Neural progenitor cell (in vitro differentiated cells): Measurements from ENCODE around the gene LILRB3. TPM values are rescaled to one million over a fixed set of nuclear protein-coding genes. Genes with fewer than 3 reads are reported as not detected.

Source experiments
- DNase-seq: peaks from one replicate; pipeline ENCODE4 v3.0.0-alpha.2; 2016; ENCODE audit warnings: low spot score
- H2AFZ ChIP-seq: fragments of 200-600 bp; sonication (generic); replicated peaks from 2 replicates; pipeline ENCODE4 v1.6.1; 2016; ENCODE audit warnings: antibody characterized with exemption
- H3F3A ChIP-seq: fragments of 200-600 bp; sonication (generic); 2 replicates; pipeline ENCODE4 v1.6.1; 2016; ENCODE audit warnings: antibody characterized with exemption, low read depth
- H3K27ac ChIP-seq: fragments of 200-600 bp; sonication (generic); 2 replicates; pipeline ENCODE4 v1.5.1; 2016; ENCODE audit warnings: mild to moderate bottlenecking
- H3K27me3 ChIP-seq: fragments of 200-600 bp; sonication (generic); 2 replicates; pipeline ENCODE4 v1.6.1; 2016; ENCODE audit warnings: mild to moderate bottlenecking, moderate library complexity
- H3K36me3 ChIP-seq: fragments of 200-600 bp; sonication (generic); 2 replicates; pipeline ENCODE4 v1.5.1; 2016
- H3K4me1 ChIP-seq: fragments of 200-600 bp; sonication (generic); 2 replicates; pipeline ENCODE4 v1.6.1; 2016; ENCODE audit warnings: mixed run types
- H3K4me2 ChIP-seq: fragments of 200-600 bp; sonication (generic); 2 replicates; pipeline ENCODE4 v1.6.1; 2016
- H3K4me3 ChIP-seq: fragments of 200-600 bp; sonication (generic); 2 replicates; pipeline ENCODE4 v1.5.1; 2016
- H3K79me2 ChIP-seq: fragments of 200-600 bp; sonication (generic); 2 replicates; pipeline ENCODE4 v1.6.1; 2016; ENCODE audit warnings: low read depth
- H3K9ac ChIP-seq: fragments of 200-600 bp; sonication (generic); 2 replicates; pipeline ENCODE4 v1.6.1; 2016
- H3K9me3 ChIP-seq: fragments of 200-600 bp; sonication (generic); 2 replicates; pipeline ENCODE4 v1.5.1; 2016; ENCODE audit warnings: low read depth
- H4K20me1 ChIP-seq: fragments of 200-600 bp; sonication (generic); 2 replicates; pipeline ENCODE4 v1.6.1; 2016; ENCODE audit warnings: low read depth
- H3K27ac Mint-ChIP-seq: 3 replicates; pipeline ENCODE4 v1.8.0; 2021; ENCODE audit warnings: mixed read lengths
- H3K27me3 Mint-ChIP-seq: 2 replicates; pipeline ENCODE4 v1.8.0; 2022; ENCODE audit warnings: low read depth, mild to moderate bottlenecking, inconsistent platforms, moderate library complexity, mixed read lengths; ENCODE audit not compliant: insufficient read depth
- H3K36me3 Mint-ChIP-seq: 3 replicates; pipeline ENCODE4 v1.8.0; 2021; ENCODE audit warnings: mixed read lengths
- H3K4me1 Mint-ChIP-seq: 3 replicates; pipeline ENCODE4 v1.8.0; 2021; ENCODE audit warnings: mixed read lengths
- H3K4me3 Mint-ChIP-seq: 3 replicates; pipeline ENCODE4 v1.8.0; 2021; ENCODE audit warnings: mild to moderate bottlenecking, moderate library complexity, mixed read lengths
- H3K9me3 Mint-ChIP-seq: 3 replicates; pipeline ENCODE4 v1.8.0; 2020; ENCODE audit warnings: mixed read lengths
- EZH2 ChIP-seq: fragments of 200-600 bp; sonication (generic); IDR thresholded peaks from 2 replicates; pipeline ENCODE4 v1.6.1; 2017; ENCODE audit warnings: antibody characterized with exemption, mild to moderate bottlenecking, moderate library complexity
- EZH2phosphoT487 ChIP-seq: fragments of 200-600 bp; sonication (generic); IDR thresholded peaks from 2 replicates; pipeline ENCODE4 v1.6.1; 2017; ENCODE audit warnings: antibody characterized with exemption
- total RNA-seq: library from RNA; depleted of rRNA; stranded (reverse); fragments of >200 nt; gene quantifications from 2 replicates; pipeline ENCODE4 v1.2.3, GENCODE V29; 2015; ENCODE audit warnings: low replicate concordance
- TF ChIP-seq, protein P1 (sequence below): fragments of 200-600 bp; sonication (generic); IDR thresholded peaks from 2 replicates; pipeline ENCODE4 v1.5.1; 2017; ENCODE audit warnings: antibody characterized with exemption, mild to moderate bottlenecking

Gene LILRB3
- total RNA-seq, 1 donor from 2014 or later = not detected

DNA sequence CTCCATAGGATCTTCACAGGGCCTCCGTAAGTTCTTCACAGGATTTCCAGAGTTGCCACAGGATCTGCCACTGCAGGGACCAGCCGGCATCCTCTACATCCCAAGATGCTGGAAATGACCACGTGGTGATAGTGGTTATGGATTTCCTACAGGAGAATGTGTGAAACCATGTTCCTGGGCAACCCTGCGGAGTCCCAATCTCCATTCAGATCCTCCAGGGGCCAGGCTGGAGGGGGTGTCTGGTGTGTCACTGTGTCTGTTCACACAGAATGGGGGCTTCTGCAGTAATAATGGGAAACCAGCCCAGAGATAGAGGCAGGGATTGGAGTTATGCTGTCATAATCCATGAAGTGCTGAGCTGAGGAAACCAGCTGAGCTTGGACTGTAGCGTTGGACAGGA is 11.1 kb upstream of the LILRB3 start:
- H3K27me3 ChIP-seq = peaks cover 79% of the 10 kb centered on the region
- no peak overlapping the region for H3K27ac ChIP-seq
- Mint-ChIP-seq H3K36me3 (no peaks in the 10 kb centered on the region), H3K4me3 (no peak overlapping the region), H3K9me3 (peaks cover 17% of the 10 kb centered on the region), H3K27ac (no peak overlapping the region), H3K27me3 (peaks cover 7% of the 10 kb centered on the region), H3K4me1 (no peaks in the 10 kb centered on the region)
- H3K4me2 ChIP-seq = no peak overlapping the region
- no peaks in the 10 kb centered on the region for H3K79me2 ChIP-seq
- H3F3A ChIP-seq = no peaks in the 10 kb centered on the region
- H3K4me3 ChIP-seq = no peak overlapping the region
- no peak overlapping the region for H2AFZ ChIP-seq
- no peaks in the 10 kb centered on the region for H3K9me3 ChIP-seq
- DNase-seq = no peak
- H3K36me3 ChIP-seq = no peaks in the 10 kb centered on the region
- no peak overlapping the region for H3K9ac ChIP-seq
- H4K20me1 ChIP-seq = no peaks in the 10 kb centered on the region
- TF ChIP-seq EZH2phosphoT487 (no peak), EZH2 (no peak)
- TF ChIP-seq, protein P1, sequence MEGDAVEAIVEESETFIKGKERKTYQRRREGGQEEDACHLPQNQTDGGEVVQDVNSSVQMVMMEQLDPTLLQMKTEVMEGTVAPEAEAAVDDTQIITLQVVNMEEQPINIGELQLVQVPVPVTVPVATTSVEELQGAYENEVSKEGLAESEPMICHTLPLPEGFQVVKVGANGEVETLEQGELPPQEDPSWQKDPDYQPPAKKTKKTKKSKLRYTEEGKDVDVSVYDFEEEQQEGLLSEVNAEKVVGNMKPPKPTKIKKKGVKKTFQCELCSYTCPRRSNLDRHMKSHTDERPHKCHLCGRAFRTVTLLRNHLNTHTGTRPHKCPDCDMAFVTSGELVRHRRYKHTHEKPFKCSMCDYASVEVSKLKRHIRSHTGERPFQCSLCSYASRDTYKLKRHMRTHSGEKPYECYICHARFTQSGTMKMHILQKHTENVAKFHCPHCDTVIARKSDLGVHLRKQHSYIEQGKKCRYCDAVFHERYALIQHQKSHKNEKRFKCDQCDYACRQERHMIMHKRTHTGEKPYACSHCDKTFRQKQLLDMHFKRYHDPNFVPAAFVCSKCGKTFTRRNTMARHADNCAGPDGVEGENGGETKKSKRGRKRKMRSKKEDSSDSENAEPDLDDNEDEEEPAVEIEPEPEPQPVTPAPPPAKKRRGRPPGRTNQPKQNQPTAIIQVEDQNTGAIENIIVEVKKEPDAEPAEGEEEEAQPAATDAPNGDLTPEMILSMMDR = no peak
- H3K4me1 ChIP-seq = no peaks in the 10 kb centered on the region

DNA sequence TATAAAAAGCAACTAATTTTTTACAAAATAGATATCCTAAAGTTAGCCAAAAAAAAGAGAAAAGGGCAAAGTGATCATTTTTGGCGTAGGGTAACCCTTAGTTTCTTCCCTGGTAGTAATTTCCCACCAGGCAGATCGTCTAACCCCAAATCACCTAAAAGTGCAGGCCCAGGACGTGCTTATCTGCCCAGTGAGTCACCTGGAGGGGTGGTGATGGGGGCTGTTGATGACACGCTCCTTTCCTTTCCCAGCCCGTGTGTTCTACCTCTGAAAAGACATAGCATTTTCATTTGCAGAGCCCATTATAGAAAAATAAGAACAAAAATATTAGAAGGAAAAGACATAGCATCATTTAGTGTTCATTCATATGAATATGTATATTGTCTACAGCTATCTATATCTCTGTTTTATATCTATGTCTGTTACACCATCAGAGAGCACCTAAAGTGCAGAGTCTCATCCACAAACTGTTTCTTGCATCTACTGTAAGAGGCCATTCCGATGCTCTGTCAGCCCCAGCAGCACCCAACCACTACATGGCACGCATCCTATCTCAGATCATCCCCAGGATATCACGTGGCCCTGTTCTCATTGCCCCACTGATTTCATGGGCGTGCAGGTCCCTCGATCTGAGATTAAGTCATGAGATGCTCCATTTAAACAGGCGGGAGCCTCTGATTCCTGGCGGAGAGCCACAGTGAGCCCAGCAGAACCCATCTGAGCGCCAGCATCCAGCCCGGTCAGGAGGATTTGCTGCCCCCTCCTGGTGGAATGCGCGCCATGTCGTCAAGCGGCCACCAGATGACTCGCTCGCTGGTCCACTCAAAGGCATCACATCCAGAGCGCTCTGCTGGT is 8.5 kb upstream of the LILRB3 start:
- Histone ChIP-seq H3K4me1 (no peaks in the 10 kb centered on the region), H3K9me3 (no peaks in the 10 kb centered on the region), H3K4me2 (no peak overlapping the region), H3K27ac (no peak overlapping the region), H3F3A (no peaks in the 10 kb centered on the region), H3K36me3 (no peaks in the 10 kb centered on the region), H3K79me2 (no peaks in the 10 kb centered on the region), H4K20me1 (no peaks in the 10 kb centered on the region), H3K4me3 (no peak overlapping the region), H3K9ac (no peak overlapping the region), H2AFZ (peak overlapping the region; percentile 81), H3K27me3 (peaks cover 64% of the 10 kb centered on the region)
- H3K4me3 Mint-ChIP-seq = no peak overlapping the region
- peak; percentile 90 for DNase-seq
- H3K4me1 Mint-ChIP-seq = no peaks in the 10 kb centered on the region
- peaks cover 3% of the 10 kb centered on the region for H3K27me3 Mint-ChIP-seq
- no peaks in the 10 kb centered on the region for H3K36me3 Mint-ChIP-seq
- peaks cover 20% of the 10 kb centered on the region for H3K9me3 Mint-ChIP-seq
- H3K27ac Mint-ChIP-seq = peak overlapping the region; percentile 23
- no peak for TF ChIP-seq EZH2phosphoT487
- TF ChIP-seq, protein P1 = peak; percentile 98

DNA sequence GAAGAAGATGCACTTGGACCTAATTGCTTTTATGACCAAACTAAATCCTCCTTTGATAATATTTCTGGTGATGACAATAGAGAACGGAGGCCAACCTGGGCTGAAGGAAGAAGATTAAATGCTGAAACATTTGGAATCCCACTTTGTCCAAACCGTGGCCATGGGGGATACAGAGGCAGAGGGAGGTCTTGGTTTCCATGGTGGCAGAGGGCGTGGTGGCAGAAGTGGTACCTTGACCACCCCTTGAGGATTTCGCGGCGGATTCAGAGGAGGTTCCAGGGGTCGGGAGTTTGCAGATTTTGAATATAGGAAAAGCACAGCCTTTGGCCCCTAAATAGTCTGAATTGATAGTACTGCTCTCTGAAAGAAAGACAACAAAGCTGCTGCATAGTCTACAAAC is 7.2 kb upstream of the LILRB3 start:
- no peak overlapping the region for H3K27ac ChIP-seq
- no peak overlapping the region for H2AFZ ChIP-seq
- no peak overlapping the region for H3K9ac ChIP-seq
- H3F3A ChIP-seq = no peaks in the 10 kb centered on the region
- peaks cover 20% of the 10 kb centered on the region for H3K9me3 Mint-ChIP-seq
- H3K27me3 Mint-ChIP-seq = peaks cover 3% of the 10 kb centered on the region
- no peak for DNase-seq
- TF ChIP-seq EZH2 (no peak), EZH2phosphoT487 (no peak)
- TF ChIP-seq, protein P1 = no peak
- no peaks in the 10 kb centered on the region for H3K9me3 ChIP-seq
- no peaks in the 10 kb centered on the region for H3K36me3 ChIP-seq
- H3K27ac Mint-ChIP-seq = no peak overlapping the region
- H3K4me1 Mint-ChIP-seq = no peaks in the 10 kb centered on the region
- no peak overlapping the region for H3K4me3 ChIP-seq
- H3K27me3 ChIP-seq = peaks cover 61% of the 10 kb centered on the region
- no peaks in the 10 kb centered on the region for H4K20me1 ChIP-seq
- no peaks in the 10 kb centered on the region for H3K79me2 ChIP-seq
- no peak overlapping the region for H3K4me2 ChIP-seq
- no peaks in the 10 kb centered on the region for H3K36me3 Mint-ChIP-seq
- no peaks in the 10 kb centered on the region for H3K4me1 ChIP-seq
- no peak overlapping the region for H3K4me3 Mint-ChIP-seq
